Activated CD8-positive, alpha-beta T cell treated with anti-CD3 and anti-CD28 coated beads for 36 hours (primary cell): ENCODE results near the gene GALNTL6. TPM values are rescaled to one million over a fixed set of nuclear protein-coding genes. Genes with fewer than 3 reads are reported as not detected.

ENCODE experiments used
- ATAC-seq: fragments of 200-7000 bp; cut with Tn5 transposase; one replicate; pipeline ENCODE4 v1.10.0; 2021; ENCODE audit warnings: mild to moderate bottlenecking, moderate library complexity
- CTCF ChIA-PET: fragments of 350-600 bp; sonication (Branson Sonifier 250); formaldehyde crosslinking; loops from one replicate; lab custom pipeline; 2021; ENCODE audit warnings: antibody characterized with exemption; lab: Charles Lee
- POLR2A ChIA-PET: fragments of 350-600 bp; sonication (Branson Sonifier 250); formaldehyde crosslinking; loops from one replicate; lab custom pipeline; 2021; ENCODE audit warnings: antibody characterized with exemption; lab: Charles Lee
- DNase-seq: peaks from one replicate; pipeline ENCODE4 v3.0.0-alpha.2; 2020
- H3K27ac Mint-ChIP-seq: one replicate; pipeline ENCODE4 v1.8.0; 2021; ENCODE audit warnings: mild to moderate bottlenecking, mixed read lengths
- H3K27me3 Mint-ChIP-seq: one replicate; pipeline ENCODE4 v1.8.0; 2021; ENCODE audit warnings: mixed read lengths
- H3K36me3 Mint-ChIP-seq: one replicate; pipeline ENCODE4 v1.8.0; 2021; ENCODE audit warnings: low read depth, mixed read lengths
- H3K4me1 Mint-ChIP-seq: one replicate; pipeline ENCODE4 v1.8.0; 2021; ENCODE audit warnings: low read depth, mixed read lengths
- H3K4me3 Mint-ChIP-seq: one replicate; pipeline ENCODE4 v1.8.0; 2021; ENCODE audit warnings: mild to moderate bottlenecking, moderate library complexity, mixed read lengths
- H3K9me3 Mint-ChIP-seq: one replicate; pipeline ENCODE4 v1.8.0; 2021; ENCODE audit warnings: mixed read lengths
- CTCF ChIP-seq: fragments of 200-600 bp; IDR thresholded peaks from one replicate; pipeline ENCODE4 v1.8.0; 2022; ENCODE audit warnings: antibody characterized with exemption, mild to moderate bottlenecking
- intact Hi-C: fragments of 100-400 bp; cut with micrococcal nuclease; formaldehyde crosslinking; loops from one replicate; pipeline ENCODE4 v1.10.0; 2022
- total RNA-seq, 2 experiments: library from RNA; stranded (reverse); gene quantifications; one replicate each; pipeline ENCODE4 v1.2.3, GENCODE V29; 2021

Gene GALNTL6
- total RNA-seq, 2 experiments from 2014 or later: not detected

- H3K4me1 Mint-ChIP-seq: no peaks in the 10 kb centered on the region
- intact Hi-C loops: no loop called here
- POLR2A ChIA-PET: no interaction called here
- no peaks in the 10 kb centered on the region for H3K36me3 Mint-ChIP-seq
- no peak overlapping the region for H3K4me3 Mint-ChIP-seq
- no peak for TF ChIP-seq CTCF
- peaks cover 20% of the 10 kb centered on the region for H3K9me3 Mint-ChIP-seq
- ATAC-seq (no peak), DNase-seq (no peak)
- CTCF ChIA-PET: no interaction called here
- no peak overlapping the region for H3K27ac Mint-ChIP-seq
- no peaks in the 10 kb centered on the region for H3K27me3 Mint-ChIP-seq
These were observed 892.4 kb downstream of the GALNTL6 start for GRCh38 chr4:172705565-172705964.

GRCh38 chr4:172706000-172706399 lies 892.8 kb downstream of the GALNTL6 start:
- no peak overlapping the region for H3K4me3 Mint-ChIP-seq
- no peak overlapping the region for H3K27ac Mint-ChIP-seq
- H3K27me3 Mint-ChIP-seq: no peaks in the 10 kb centered on the region
- TF ChIP-seq CTCF: no peak
- no peak for ATAC-seq
- peaks cover 20% of the 10 kb centered on the region for H3K9me3 Mint-ChIP-seq
- H3K36me3 Mint-ChIP-seq: no peaks in the 10 kb centered on the region
- ChIA-PET POLR2A (no interaction called here), CTCF (no interaction called here)
- no peaks in the 10 kb centered on the region for H3K4me1 Mint-ChIP-seq
- intact Hi-C loops: no loop called here
- no peak for DNase-seq

GRCh38 chr4:172707622-172708021 lies 894.4 kb downstream of the GALNTL6 start:
- H3K4me3 Mint-ChIP-seq: no peak overlapping the region
- no peak overlapping the region for H3K27ac Mint-ChIP-seq
- DNase-seq: no peak
- H3K36me3 Mint-ChIP-seq: no peaks in the 10 kb centered on the region
- ATAC-seq: no peak
- H3K27me3 Mint-ChIP-seq: no peaks in the 10 kb centered on the region
- ChIA-PET POLR2A (no interaction called here), CTCF (no interaction called here)
- H3K4me1 Mint-ChIP-seq: no peaks in the 10 kb centered on the region
- intact Hi-C loops: no loop called here
- TF ChIP-seq CTCF: no peak
- peaks cover 22% of the 10 kb centered on the region for H3K9me3 Mint-ChIP-seq

- Mint-ChIP-seq H3K4me1 (no peaks in the 10 kb centered on the region), H3K27me3 (no peaks in the 10 kb centered on the region), H3K4me3 (no peak overlapping the region), H3K27ac (no peak overlapping the region), H3K36me3 (no peaks in the 10 kb centered on the region), H3K9me3 (peaks cover 22% of the 10 kb centered on the region)
- no peak for TF ChIP-seq CTCF
- ATAC-seq (no peak), DNase-seq (no peak)
- CTCF ChIA-PET: no interaction called here
- POLR2A ChIA-PET: no interaction called here
- intact Hi-C loops: no loop called here
These were observed 895.0 kb downstream of the GALNTL6 start for GRCh38 chr4:172708184-172708583.

GRCh38 chr4:172709376-172709775 lies 896.2 kb downstream of the GALNTL6 start:
- no peaks in the 10 kb centered on the region for H3K4me1 Mint-ChIP-seq
- no peaks in the 10 kb centered on the region for H3K27me3 Mint-ChIP-seq
- no peak for TF ChIP-seq CTCF
- intact Hi-C loops: no loop called here
- ChIA-PET CTCF (interaction anchor here (0.9 kb wide), 1 partner anchor 179 kb away, joined by 3 read pairs; no protein-coding TSS in a partner anchor), POLR2A (no interaction called here)
- H3K27ac Mint-ChIP-seq: no peak overlapping the region
- DNase-seq: no peak
- ATAC-seq: no peak
- H3K9me3 Mint-ChIP-seq: peaks cover 22% of the 10 kb centered on the region
- H3K36me3 Mint-ChIP-seq: no peaks in the 10 kb centered on the region
- no peak overlapping the region for H3K4me3 Mint-ChIP-seq
